Dermis microvascular lymphatic vessel endothelial cell (primary cell): ENCODE data around the gene CDK5RAP2. TPM values are rescaled to one million over a fixed set of nuclear protein-coding genes. Genes with fewer than 3 reads are reported as not detected.
"Not testable (repeated sequence)": the region's sequence is repeated elsewhere in the genome, so short reads cannot be mapped to it uniquely, and the experiment has no call there.

Experiments
- DNase-seq, 2 donors: peaks; one replicate each; pipeline versions ENCODE4 v3.0.0 to v3.0.0-alpha.2; 2010; ENCODE audit warnings: low read depth in 2 of 2
- total RNA-seq: library from RNA; depleted of rRNA; stranded (reverse); fragments of >200 nt; gene quantifications from 2 replicates; pipeline ENCODE4 v1.2.1, GENCODE V29; 2014

The CDK5RAP2 gene
- total RNA-seq, 1 donor from 2014 or later: 19.0 TPM

DNA sequence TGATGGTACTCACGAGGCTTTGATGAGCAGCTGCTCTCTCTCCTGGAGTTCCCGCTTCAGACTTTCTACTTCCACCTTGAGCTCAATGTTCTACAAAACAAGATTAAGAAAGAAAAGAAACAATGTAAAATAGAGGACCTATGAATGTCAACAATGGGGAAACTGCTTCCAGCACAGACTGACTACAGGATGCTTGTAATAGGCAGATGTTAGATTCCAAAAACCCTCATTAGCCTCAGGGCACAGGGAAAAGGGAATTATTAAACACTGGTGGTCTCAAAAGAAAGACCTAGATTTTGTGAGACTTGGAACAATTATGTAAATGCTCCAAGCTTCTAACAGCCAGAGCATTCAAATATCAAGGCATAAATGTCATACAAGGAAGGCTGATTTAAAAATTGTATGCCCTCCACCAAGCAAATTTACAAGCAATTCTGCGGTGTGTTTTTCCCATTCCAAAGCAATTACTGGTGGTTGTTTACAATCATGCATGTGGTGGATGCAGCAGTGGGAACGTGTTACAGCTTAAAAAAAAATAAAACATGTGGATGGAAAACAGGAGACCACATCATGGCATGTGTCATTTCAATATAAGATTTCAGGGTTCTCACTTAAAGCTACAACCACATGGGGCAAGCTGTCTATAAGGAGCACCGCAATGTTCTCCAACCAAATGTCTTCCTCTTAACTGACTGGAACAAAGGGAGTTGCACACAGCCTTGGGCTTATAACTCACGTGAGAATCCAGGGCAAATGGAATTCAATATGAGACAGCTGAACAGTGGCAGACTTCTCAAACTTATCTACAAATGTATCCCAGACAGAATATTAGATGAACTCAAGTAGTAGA is 34.0 kb downstream of the CDK5RAP2 start:
- DNase-seq: no peak

DNA sequence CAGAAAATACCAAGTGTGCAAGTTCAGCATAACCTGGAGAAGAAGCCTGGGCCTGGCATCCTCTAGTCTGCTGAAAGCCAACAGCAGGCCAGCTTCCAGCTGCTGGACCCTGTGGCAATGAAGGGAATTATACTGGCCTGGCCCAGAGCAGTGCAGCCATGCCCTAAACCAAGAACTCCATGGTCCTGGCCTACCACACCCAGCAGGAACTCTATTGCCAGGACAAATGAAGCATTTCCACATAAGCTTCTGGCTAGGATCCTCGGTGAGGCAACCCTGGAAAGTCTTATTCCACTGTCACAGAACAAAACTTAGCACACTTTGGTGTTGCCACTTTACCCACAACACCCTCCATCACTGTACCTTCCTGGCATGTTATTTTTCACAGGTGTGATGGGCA is 35.5 kb downstream of the CDK5RAP2 start:
- DNase-seq: no peak

DNA sequence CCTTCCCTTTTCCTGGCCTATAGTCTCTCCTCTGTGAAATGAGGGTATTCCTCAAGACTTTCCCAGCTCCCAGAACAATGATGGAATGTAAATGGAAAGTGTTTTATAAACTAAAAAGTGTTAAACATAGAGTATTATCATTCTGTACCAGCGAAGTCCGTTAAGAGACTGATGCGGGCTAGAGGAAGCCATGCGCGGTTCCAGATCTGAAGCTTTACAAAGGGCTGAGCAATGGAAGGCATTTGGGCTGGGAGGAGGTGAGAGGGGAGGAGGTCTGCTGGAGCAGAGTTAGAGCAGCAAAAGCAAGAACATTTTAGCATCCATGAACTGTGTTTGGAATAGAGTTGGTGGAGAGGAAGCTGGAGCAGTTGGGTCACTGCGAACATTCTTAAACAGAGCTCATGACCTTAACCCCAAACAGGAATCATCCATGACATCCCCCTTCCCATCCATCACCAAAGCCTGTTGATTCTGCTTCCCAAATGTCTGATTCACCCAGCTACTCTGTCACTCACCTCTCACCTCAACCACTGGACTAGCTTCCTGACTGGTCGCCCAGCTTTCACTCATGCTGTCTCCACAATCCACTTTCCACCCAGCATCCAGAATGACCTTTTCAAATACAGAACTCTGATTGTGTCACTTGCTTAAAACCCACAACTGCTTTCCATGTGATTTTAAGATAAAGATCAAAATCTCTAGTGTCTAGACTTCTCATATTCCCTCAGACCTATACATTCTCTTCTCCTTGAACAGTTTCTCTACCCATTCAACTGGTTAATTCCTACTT is 37.1 kb downstream of the CDK5RAP2 start:
- peak; percentile 68 to 87 for DNase-seq

DNA sequence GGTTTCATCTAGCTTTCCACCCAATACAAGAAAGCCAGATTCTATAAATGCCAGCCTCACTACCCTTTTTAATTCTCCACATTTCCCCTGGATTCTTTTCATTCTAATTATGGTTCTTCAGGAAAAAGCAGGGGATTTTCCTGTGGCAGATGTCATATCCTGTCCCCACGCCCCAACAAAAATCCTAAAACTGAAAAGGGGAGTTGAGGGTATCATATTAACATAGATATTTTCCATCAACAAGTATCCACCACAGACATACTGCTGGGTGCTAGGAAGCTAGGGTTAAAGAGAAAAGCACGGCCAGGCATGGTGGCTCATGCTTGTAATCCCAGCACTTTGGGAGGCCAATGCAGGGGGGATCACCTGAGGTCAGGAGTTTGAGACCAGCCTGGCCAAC is 38.0 kb downstream of the CDK5RAP2 start:
- peak; percentile 13 to 53 for DNase-seq

DNA sequence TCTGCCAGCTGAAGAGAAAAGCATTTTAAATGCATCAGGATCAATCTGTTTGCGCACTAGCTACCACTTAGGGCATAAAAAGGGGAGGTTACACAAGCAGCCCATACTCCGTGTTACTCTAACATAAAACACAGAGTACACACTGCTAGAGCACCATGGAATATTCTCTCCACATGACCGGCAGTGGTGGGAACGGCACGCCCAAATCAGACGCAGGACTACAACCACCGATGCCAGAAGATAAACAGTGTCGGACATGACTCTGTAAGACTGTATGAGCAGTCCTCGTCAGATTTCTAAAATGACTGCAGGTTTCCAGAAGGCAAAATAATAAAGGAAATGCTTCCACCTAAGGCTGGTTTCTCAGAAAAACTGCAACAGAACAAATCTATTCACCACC is 40.0 kb downstream of the CDK5RAP2 start:
- peak; percentile 35 to 69 for DNase-seq

DNA sequence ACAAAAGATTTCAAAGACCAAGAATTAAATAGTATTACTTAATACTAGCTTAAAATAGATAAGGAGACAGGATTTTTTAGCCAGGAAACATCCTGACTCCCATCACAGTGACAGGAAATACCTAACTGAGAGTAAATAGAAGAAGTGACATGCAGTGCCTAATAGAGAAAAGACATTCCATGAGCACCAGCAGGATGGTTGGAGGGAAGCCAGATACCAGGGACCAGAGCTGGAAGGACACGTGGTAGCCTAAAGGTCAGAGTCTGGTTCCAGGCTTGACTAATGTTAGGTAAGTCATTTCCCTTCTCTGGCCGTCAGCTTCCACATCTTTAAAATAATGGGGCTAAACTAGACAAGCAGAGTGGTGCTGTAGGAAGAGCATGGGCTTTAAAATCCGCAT is 41.6 kb downstream of the CDK5RAP2 start:
- peak; percentile 84 to 85 for DNase-seq

DNA sequence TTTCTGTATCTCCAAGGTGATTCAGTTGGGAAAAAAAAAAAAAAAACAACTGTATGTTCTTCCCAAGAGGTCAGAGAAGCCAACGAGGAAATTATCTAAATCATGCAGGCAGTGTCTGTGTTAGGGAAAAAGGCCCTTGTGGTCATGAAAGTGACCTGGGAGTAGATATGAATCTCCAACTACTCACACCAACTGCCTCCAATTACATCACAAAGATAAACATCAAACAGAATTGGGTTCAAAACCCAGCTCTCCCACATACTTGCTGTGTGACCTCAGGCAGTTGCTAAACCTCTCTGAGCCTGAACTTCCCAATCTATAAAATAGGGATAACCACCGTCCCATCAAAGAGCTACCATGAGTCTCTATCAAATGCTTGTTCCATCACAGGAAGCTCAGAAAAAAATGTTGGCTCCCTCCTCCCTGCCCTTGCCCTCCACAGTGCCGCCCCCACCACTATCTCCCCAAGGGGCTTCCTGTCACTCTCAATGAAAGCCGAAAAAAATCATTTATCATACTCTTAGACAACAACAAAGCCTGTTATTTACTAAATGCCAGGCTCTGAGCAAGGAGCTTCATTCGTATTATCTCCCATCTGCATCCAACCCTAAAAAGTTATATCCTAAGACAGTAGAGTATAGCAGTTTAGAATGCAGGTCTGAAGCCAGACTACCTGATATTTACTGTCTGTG is 42.9 kb downstream of the CDK5RAP2 start:
- peak in 1 of 2 donors; percentile 34 for DNase-seq

DNA sequence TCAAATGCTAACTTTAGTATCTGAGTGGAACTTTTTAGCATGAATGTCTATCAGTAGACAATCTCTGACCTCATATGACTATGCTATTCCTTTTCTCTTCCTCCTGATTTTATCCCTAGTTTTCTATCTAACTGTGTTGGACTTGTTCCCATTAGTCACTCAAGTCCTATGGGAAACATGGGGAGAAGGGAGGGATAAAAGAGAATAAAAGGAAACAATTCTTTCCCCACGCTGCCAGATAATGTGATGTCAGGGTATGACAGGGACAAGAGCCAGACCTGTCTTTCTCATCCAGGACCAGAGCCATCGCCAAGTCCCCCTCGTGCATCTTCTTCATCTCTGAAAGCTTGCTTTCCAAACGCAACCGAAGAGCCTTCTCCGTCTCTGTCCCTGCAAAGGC is 43.9 kb downstream of the CDK5RAP2 start:
- peak; percentile 69 to 75 for DNase-seq

DNA sequence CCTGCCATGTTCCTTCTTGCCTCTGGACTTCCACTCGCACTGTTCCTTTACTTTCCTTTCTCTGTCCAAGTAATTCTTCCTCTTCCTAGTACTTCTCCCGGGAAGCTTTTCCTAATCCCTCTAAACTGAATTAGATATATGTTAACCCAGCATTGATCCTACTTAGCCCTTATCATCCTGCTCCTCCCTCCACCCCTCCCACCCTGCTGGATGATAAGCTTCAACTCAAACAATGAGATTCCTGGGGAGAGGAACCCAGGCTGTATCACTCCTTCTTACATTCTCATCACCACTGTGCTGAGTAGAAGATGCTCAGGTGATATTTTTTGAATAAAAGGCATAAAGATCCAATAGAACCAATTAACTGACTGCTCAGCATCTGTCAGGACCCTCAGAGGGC is 45.7 kb downstream of the CDK5RAP2 start:
- DNase-seq: no peak

DNA sequence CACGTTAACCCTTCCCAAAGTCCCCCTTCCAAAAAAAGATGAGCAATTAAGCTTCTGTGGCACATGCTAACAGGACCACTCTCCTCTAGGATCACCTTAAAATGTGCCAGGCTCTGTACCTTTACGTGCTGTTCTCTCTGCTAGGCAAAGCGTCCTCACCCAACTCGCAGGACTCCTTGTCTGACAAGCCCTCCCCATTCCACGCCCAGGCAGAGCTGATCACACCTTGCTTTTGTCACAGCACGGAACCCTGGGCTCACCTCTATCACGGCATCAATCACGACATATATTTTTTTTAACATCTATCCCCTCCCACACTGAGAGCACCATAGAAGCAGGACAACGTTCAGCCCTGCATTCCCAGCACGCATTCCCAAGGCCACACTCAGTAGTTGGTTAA is 47.1 kb downstream of the CDK5RAP2 start:
- DNase-seq: no peak

DNA sequence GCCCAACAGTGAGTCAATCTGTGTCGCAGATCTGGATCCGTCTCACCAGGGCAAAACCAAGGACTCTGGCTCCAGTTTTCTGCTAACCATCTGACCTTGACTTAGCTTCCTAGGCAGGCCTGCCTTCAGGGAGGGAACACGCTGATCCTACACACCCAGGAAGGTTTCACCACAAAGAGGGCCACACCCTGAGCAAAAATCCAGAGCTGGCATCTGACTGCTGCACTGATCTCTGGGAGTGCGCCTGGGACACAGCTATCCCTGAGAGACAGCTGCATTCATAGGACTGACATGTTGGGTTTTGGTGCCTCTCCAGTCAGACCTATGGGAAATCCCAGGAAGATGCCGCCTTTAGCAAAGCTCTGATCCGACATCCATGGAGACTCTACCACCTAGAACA is 47.5 kb downstream of the CDK5RAP2 start:
- DNase-seq: no peak

DNA sequence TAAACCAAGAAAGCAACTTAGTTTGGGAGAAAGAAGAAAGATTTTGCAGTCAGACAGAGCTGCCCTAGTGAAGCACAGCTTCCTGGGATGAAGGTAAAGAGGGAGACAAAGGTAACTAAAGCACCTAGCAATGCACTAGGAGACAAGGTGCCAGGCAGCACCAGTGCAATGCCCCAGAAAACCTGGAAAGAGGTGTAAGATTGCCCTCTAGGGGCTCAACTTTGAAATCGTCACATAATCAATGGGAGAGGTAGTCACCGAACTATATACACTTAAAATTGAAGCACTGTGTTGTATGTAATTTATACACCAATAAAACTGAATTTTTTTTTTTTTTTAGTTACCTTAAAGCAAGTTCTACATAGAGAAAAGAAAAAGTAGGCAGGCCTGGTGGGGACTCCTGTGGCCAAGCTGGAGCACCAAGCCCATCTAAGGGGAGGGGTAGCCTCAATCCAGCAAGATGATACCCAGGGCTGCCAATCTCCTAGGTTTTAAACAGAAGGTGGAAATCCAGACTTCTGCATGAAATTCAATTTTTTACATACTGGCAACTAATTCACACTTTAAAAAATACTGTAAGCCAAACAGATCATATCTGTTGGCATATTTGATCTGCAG is 48.2 kb downstream of the CDK5RAP2 start:
- peak in 1 of 2 donors; percentile 47 for DNase-seq

DNA sequence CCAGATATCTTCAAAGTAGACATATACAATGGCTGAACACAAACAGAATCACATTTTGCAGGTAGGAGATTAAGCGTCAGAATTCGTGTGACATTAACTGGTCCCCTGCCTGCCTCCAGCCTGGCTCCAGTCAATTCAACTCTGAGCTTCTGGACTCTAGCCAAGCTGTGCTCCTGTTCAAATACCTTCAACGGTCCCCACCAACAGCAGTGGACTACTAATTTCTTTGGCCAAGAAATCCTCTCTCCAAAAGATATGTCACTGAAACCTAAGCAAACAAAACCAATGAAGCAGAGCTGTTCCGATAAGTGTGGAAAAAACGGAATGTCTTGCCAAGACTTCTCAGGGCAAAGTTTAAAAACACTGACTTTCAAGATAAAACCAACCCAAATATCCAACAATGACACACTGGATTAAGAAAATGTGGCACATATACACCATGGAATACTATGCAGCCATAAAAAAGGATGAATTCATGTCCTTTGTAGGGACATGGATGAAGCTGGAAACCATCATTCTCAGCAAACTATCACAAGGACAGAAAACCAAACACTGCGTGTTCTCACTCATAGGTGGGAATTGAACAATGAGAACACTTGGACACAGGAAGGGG is 49.6 kb downstream of the CDK5RAP2 start:
- DNase-seq: not testable (repeated sequence)

DNA sequence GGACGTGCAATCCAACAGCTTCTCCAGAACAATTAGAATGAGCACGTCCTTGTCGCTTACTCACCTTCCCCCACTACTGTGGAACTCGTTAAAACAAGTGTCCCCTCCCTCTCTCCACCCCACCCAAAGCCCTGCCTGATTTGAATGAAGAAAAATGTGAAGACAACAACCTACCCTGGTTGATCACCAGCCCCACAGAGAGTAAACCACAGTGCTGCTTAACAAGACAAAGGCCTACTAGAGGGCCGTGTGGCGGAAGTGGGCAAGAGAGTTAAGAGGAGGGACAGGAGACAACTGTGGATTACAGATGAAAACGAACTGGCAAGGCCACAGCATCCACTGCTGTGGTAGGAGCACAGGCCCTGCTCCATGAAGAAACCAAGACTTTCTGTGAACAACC is 51.1 kb downstream of the CDK5RAP2 start:
- no peak for DNase-seq

DNA sequence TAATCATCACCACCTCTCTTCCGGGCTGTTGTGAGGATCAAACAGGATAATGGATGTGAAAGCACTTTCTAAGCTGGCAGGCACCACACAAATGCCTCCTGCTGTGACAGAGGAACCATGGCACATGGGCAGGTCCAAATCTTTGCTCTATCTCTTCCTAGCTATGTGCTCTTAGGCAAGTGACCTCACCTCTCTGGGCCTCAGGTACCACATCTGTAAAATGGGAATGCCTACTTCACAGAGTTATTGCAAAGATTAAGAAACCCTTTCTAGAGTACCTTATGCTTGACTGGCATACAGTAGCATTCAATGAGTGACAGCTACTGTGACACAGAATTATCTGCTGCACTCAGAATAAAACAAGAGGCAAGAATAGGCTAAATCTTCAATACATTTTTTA is 51.6 kb downstream of the CDK5RAP2 start:
- no peak for DNase-seq

DNA sequence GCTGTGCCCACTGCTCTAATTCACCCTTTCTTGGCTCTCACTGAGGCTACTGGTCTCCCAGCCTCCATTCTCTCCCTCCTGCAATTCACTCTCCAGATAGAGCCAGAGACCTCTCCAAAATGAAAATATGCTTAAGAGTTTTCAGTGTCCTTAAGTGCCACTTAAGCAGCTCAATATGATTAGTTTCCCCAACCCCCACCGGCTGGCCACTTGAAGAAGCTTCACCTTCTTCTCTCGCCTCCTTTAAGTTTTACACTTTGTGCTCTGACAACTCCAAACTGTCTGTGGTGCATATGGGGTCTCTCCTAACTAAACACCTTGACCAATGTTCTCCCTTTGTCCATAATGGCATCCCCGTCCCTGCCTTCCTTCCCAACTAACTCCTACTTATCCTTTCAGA is 53.4 kb downstream of the CDK5RAP2 start:
- DNase-seq: no peak

DNA sequence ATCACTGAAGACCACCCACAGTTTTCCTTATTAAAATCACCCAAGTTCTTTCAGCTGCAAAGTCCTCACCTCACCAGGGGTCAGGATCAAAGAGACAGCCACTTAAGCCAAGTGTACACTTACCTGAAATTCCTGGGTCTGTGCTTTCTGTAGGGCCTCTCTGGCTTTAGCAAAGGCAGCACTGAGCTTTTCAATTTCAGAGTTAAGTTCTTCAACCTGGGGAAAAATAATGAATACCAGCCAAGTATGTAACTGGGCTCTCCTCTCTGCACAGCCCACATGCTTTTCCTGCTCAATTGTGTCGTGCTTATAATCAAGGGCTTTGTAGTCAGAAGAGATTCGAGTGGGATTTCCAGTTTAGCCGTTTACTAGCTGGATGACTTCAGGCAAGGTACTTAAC is 55.1 kb downstream of the CDK5RAP2 start:
- no peak for DNase-seq

DNA sequence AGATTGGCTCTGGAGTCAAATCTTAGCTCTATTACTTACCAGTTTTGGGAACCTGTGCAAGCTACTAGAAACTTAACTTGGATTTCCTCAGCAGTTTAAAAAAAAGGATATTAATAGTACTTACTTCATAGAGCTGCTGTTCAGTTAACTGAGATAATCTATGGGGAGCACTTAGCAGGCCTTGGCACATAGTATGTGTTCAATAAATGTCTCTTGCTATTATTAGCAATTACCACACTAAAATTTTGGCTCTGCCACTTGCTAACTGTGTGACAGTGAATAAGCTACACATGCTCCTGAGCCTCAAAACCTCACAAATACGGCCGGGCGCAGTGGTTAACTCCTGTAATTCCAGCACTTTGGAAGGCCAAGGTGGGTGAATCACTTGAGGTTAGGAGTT is 55.9 kb downstream of the CDK5RAP2 start:
- no peak for DNase-seq

DNA sequence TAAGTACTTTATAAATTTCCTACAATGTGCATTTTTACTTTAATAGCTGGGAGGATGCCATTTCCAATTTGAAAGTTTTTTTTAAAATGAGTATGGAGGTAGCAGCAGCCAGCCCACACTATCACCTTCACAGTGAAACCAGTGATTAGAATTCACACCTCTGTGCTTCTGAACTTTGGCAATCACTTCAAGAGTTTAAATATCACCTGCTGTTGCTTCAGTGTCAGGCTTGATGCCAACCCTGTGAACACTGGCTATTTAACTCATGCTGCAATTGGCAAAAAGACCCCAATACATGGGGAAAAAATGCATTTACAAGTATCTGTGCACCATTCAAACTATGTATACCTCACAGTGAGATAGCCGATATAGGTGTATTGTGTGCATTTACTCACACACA is 57.4 kb downstream of the CDK5RAP2 start:
- DNase-seq: no peak

DNA sequence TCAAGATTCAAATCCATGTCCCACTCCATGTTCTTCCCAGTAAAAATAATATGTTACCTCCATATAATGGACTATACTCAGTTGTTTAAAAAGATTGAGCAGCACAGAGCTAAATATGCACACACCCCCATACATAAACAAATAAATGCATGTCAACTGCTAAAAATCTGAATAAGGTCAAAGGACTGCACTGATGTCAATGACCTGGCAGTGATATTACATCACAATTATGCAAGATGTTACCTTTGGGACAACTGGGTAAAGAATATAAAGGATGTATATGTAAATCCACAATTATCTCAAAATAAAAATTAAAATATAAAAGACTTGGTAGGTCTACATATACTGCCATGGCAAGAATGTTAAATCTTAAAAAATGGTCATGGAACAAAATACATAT is 57.9 kb downstream of the CDK5RAP2 start:
- DNase-seq: no peak

DNA sequence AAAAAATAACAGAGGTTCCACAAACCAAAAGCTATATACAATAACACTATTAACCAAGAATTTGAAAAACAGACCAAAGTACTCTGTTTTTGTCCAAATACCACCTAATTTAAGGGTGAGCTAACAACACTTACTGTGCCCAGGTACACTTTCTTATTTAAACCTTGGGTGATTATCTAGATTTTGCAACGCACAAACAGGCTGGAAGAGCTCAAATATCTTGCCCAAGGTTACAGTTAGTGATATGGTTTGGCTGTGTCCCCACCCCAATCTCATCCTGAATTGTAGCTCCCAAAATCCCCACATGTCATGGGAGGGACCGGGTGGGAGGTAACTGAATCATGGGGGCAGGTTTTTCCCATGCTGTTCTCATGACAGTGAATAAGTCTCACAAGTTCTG is 58.9 kb downstream of the CDK5RAP2 start:
- no peak for DNase-seq
